K562 (cell line): ENCODE data around the gene MFSD6L. TPM values are rescaled to one million over a fixed set of nuclear protein-coding genes. Genes with fewer than 3 reads are reported as not detected.

Experiments
- ELF1 ChIP-seq: fragments of 200-800 bp; sonication (Bioruptor generic); IDR thresholded peaks from 2 replicates; pipeline ENCODE4 v1.6.1; 2016; ENCODE audit warnings: missing genetic modification characterization, missing compliant biosample characterization
- FOXA1 ChIP-seq: fragments of 450-650 bp; IDR thresholded peaks from 2 replicates; pipeline ENCODE4 v1.6.1; 2016; ENCODE audit warnings: mild to moderate bottlenecking, borderline replicate concordance
- MTF1 ChIP-seq: fragments of 250-450 bp; sonication (Bioruptor Pico); IDR thresholded peaks from 2 replicates; pipeline ENCODE4 v1.9.0; 2021; ENCODE audit warnings: moderate library complexity, mild to moderate bottlenecking, inconsistent platforms, borderline replicate concordance
- MXD1 ChIP-seq: fragments of 250-450 bp; sonication (Bioruptor Pico); IDR thresholded peaks from 2 replicates; pipeline ENCODE4 v1.8.0; 2021; ENCODE audit warnings: borderline replicate concordance, mild to moderate bottlenecking, moderate library complexity; ENCODE audit not compliant: poor library complexity, severe bottlenecking
- NCOA2 ChIP-seq, 2 experiments: fragments of 450-650 bp; IDR thresholded peaks; 2 replicates each; pipeline ENCODE4 v1.6.1; 2018; ENCODE audit warnings: mild to moderate bottlenecking in 2 of 2, moderate library complexity in 1 of 2; ENCODE audit not compliant: partially characterized antibody in 2 of 2
- NFYB ChIP-seq: IDR thresholded peaks from 2 replicates; pipeline ENCODE4 v1.6.1; 2011; ENCODE audit warnings: mild to moderate bottlenecking, moderate library complexity; ENCODE audit not compliant: insufficient read length; ENCODE audit errors: extremely low read depth
- ZNF140 ChIP-seq: fragments of 250-450 bp; sonication (Bioruptor Pico); IDR thresholded peaks from 2 replicates; pipeline ENCODE4 v1.8.0; 2021; ENCODE audit warnings: moderate library complexity, mild to moderate bottlenecking, inconsistent platforms
- ZNF592 ChIP-seq: fragments of 450-650 bp; IDR thresholded peaks from 2 replicates; pipeline ENCODE4 v1.6.1; 2017; ENCODE audit warnings: antibody characterized with exemption, mild to moderate bottlenecking
- polyA plus RNA-seq, 8 experiments: library from polyadenylated mRNA; depleted of rRNA in 4 of 8; stranded (reverse) in 5 of 8; unstranded in 3 of 8; fragments of >200 nt; fragmentation: Nextera tagmentation in 2 of 8; fragmentation: Illumina TruSeq in 1 of 8; extraction: Ambion mirVana in 2 of 8; extraction: Trizol in 1 of 8; gene quantifications; 2 replicates each; pipeline versions ENCODE4 v1.2.1 to v1.2.3, GENCODE V29; 2011 to 2014; ENCODE audit warnings: inconsistent platforms in 1 of 8, missing spikeins in 1 of 8
- total RNA-seq, 7 experiments: library from RNA; depleted of rRNA in 6 of 7; stranded (reverse); fragments of >200 nt in 6 of 7; fragmentation: Illumina TruSeq in 2 of 7; extraction: Trizol in 2 of 7; gene quantifications; 2 replicates each; pipeline versions ENCODE4 v1.2.1 to v1.2.3, GENCODE V29; 2011 to 2021; ENCODE audit warnings: low replicate concordance in 1 of 7
- TF ChIP-seq, protein P1 (sequence below): IDR thresholded peaks from 2 replicates; pipeline ENCODE4 v1.6.1; 2011; ENCODE audit not compliant: insufficient read length; ENCODE audit errors: extremely low read depth
- TF ChIP-seq, protein P2 (sequence below): fragments of 450-650 bp; conservative IDR thresholded peaks from 2 replicates; pipeline ENCODE4 v1.6.1; 2016; ENCODE audit warnings: missing genetic modification characterization, low read depth, mild to moderate bottlenecking, missing compliant biosample characterization, moderate library complexity

Gene MFSD6L
- total and polyA plus RNA-seq, 9 of the 15 experiments (the other 6 are each of a cell fraction or from before 2014, with no cell fraction given) = not detected

GRCh38 chr17:8793649-8794048 lies 5.5 kb downstream of the MFSD6L start (continued):
- TF ChIP-seq NFYB (no peak), MXD1 (CRISPR knock-in tag) (no peak), ZNF140 (no peak), ZNF592 (no peak), FOXA1 (no peak), ELF1 (tag) (no peak), NCOA2 (IDR thresholded peaks at IDR 0.05; ENCODE audit: partially characterized antibody in 2 of 2) (no peak), MTF1 (CRISPR knock-in tag) (no peak)
- TF ChIP-seq, protein P1, sequence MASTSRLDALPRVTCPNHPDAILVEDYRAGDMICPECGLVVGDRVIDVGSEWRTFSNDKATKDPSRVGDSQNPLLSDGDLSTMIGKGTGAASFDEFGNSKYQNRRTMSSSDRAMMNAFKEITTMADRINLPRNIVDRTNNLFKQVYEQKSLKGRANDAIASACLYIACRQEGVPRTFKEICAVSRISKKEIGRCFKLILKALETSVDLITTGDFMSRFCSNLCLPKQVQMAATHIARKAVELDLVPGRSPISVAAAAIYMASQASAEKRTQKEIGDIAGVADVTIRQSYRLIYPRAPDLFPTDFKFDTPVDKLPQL = no peak
- TF ChIP-seq, protein P2, sequence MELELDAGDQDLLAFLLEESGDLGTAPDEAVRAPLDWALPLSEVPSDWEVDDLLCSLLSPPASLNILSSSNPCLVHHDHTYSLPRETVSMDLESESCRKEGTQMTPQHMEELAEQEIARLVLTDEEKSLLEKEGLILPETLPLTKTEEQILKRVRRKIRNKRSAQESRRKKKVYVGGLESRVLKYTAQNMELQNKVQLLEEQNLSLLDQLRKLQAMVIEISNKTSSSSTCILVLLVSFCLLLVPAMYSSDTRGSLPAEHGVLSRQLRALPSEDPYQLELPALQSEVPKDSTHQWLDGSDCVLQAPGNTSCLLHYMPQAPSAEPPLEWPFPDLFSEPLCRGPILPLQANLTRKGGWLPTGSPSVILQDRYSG (tag) = no peak
